Retina (tissue), 1 donor: Measurements from ENCODE around the gene SPATA2L.

Experiments used
- DNase-seq: peaks from one replicate; pipeline ENCODE4 v3.0.0-alpha.2; 2016

The SPATA2L gene

GRCh38 chr16:89727406-89728120 lies 26.1 kb upstream of the SPATA2L start:
- no peak for DNase-seq

DNA sequence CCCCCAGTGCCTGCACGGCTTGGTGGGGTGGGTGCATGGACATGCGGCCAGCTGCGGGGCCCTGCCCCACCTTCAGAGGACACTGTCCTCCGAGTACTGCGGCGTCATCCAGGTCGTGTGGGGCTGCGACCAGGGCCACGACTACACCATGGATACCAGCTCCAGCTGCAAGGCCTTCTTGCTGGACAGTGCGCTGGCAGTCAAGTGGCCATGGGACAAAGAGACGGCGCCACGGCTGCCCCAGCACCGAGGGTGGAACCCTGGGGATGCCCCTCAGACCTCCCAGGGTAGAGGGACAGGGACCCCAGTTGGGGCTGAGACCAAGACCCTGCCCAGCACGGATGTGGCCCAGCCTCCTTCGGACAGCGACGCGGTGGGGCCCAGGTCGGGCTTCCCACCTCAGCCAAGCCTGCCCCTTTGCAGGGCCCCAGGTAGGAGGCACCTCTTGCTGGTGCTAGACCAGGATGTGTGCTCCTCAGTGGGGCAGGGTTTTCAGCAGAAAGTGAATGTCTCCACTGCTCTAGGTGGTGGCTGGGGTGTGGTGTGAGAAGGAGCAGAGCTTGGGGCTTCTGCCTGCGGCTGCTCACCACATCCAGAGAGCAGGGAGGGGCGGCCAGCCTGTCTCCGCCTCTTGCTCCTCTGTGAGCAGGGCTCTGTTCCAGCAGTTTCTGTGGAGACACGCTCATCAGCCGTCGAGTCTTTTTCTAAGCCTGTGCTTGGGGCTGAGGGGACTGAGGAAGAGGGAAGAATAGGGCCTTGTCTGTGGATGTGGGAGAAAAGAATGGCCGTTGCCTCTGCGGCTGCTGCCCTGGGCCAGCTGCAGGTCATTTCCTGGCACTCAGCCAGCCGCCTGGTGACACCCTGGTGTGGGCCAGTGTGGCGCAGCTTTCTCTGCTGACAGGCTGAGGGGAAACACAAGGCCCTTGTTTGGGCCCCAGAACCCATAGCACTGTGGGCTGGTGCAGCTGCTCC lies 22.1 kb upstream of the SPATA2L start:
- DNase-seq: no peak

- DNase-seq: no peak
Observed at GRCh38 chr16:89722392-89723278, 21.1 kb upstream of the SPATA2L start.

DNA sequence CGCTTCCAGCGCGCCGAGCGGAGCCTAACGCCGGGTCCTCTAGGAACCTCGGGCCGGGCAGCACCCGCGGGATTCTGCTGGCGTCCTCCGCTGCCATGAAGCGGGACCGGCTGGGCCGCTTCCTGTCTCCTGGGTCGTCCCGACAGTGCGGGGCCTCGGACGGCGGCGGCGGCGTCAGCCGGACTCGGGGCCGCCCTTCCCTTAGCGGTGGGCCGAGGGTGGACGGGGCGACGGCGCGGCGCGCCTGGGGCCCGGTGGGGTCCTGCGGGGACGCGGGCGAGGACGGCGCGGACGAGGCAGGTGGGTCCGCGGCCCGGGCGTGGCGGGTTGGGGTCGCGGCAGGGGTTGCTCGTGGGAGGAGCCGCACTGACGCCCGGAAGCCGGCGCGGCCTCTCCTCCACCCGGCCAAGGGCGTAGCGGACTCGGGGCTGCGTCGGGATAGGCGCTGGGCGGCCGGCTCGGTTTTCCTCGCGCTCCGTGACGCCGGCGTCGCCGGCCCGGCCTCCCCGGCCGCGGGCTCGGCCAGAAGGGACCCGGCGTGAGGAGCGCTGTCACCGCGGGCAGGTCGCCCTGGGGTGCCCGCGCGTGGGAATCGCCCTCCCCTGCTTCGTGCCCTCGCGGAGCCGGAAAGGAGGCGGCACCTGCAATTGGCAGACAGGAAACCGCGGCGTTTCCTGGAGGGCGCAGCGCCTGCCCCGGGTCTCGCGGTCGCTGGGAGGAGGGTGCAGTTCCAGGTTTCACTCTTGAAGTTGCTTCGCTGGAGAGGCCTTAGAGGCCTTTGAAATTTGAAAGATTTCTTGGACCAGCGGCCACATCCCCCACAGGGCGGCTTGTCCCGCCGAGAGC lies 20.3 kb upstream of the SPATA2L start:
- DNase-seq: peak; percentile 59

DNA sequence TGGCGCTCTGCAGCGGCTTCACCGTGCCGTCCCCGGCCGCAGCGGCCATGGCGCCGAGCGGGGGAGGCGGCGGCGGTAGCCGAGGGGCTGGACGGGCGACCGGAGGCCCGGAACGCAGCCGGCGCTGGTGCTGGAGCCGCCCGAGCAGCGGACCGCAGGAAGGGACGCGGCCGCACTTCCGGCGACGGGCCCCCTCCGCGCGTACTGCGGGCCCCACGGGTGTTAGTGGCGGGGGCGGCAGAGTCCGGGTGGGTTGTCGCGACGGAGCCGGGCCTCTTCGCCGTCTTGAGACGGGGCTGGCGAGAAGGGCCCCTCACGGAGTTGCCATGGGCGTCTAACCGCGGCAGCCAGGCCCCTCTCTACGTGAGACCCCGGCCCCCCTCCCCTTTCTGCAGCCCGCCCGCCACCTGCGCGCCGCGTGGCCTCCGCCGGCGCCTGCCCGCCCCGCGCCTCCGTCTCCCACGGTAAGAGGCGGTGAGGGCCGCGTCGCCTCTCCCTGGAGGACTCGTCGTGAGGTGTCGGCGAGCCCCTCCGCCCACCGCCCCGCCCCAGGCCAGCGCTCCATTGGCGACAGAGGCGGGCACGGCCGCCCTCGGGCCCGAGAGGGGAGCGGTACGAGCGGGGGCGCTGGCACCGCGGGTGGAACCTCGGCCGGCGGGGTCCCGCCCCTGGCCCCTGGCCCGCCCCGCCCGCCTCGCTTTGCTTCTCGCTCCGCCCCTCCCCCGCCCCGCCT lies 19.5 kb upstream of the SPATA2L start, which contains the start of the genes VPS9D1 and ZNF276:
Gene VPS9D1, minus strand, starts transcription at position 86 of the 733 bp plus-strand sequence. Its CDS starts 37 bp downstream, at position 49.
Gene ZNF276, plus strand, starts transcription at position 725 of the 733 bp plus-strand sequence. CDS start 104 bp downstream, outside the sequence.
- DNase-seq: peak; percentile 93

DNA sequence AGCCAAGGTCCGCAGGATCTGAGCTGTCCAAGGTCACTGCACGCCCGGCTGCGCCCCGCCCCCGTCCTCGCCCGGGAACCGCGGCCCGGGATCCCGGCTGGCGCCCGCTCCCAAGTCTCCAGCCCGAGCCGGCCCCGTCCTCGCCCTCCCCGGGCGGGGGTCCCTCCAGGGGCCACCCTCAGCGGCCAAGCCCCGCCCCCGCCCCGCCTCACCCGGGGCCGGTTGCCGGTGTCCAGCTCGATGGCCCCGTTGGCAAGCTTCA lies 19.0 kb upstream of the SPATA2L start:
- no peak for DNase-seq

GRCh38 chr16:89717688-89718505 lies 16.4 kb upstream of the SPATA2L start:
- DNase-seq: no peak

GRCh38 chr16:89716916-89717687 lies 15.6 kb upstream of the SPATA2L start:
- no peak for DNase-seq

DNA sequence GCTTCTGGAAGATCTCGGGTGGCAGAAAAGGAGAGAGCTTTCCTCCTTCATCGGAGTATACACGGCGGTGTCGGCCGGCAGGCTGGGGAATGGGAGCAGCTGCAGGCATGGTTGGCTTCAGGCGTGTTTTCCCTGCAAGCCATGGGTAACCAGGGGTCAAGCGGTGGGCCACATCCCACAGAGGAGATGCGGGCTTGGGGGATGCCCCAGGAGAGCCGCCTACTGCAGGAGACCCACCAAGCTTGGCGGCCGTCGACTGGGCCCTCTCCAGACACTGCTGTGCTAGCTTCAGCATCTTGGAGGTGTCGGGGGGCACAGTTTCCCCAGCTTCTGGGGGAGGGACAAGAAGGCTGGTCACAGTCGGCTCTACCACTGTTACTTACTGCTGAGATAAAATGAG lies 15.0 kb upstream of the SPATA2L start:
- DNase-seq: no peak

- DNase-seq: no peak
Observed at GRCh38 chr16:89712274-89712781, 10.8 kb upstream of the SPATA2L start.

GRCh38 chr16:89711601-89712273 lies 10.2 kb upstream of the SPATA2L start:
- DNase-seq: peak; percentile 64

DNA sequence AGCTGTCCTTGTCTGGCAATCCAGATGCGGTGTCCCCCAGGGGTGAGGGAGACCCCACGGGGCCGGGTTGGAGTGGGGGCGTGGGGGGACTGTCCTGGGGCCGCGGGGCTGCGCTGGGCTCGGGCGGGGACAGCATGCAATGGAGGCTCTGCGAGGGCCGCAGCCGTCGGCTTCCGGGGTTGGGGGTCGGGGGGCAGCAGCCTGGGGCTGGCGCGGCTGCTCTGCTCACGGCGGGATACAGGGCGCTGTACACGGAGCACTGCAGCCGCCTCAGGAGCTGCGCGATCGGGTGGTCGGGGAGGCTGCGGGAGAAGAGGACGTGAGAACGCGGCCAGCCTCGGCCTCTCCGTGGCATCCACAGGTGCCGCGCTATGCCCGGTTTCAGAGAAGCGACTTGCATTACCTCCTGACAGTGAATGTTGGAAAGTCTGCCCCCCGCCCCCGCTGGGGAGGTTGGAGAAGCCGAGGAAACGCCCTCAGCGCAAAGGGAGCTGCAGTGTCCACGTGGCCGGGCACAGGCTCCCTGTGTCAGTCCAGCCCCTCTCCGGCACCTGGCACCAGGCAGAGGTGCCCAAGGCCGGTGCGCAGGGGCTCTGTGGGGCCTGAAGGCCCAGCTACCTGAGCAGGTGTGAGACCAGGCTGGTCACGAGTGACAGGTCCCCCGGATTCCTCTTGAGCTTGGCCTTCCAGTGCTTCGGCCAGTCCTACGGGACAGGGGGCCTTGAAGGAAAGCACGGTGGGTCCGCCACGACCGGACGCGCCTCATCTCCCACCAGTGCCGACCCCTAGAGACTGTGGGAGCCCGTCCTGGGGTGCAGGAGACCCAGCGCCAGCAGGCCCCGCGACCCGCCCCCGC lies 9.4 kb upstream of the SPATA2L start:
- no peak for DNase-seq

DNA sequence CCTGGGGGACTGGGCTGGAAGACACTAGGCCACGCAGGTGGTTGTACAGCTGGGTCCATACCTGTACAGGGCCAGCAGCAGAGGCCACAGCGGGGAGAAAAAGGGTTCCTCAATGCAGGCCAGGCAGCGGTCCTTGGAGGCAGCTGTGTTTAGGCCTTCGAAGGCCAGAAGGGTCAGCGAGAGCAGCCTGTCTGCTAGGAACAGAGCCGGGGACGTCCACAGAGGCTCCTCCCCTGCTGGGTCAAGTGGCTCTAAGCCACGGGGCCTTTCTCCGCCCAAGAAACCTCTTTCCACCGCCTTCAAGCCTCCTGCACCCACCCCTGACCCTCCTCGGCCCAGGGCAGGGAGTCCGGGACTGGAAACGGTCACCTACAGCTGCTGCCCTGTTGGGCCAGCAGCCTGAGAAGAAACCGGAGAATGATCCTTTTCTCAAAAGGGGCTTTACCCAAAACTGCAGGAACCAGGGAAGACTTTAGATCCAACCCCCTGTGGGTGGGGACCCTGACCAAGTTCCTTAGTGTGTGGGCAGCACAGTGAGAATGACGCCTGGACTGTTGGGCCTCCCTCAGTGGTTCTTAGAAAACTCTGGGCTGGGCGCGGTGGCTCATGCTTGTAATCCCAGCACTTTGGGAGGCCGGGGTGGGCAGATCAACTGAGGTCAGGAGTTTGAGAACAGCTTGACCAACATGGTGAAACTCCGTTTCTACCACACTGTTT lies 8.4 kb upstream of the SPATA2L start:
- DNase-seq: no peak

GRCh38 chr16:89709166-89709565 lies 7.7 kb upstream of the SPATA2L start:
- no peak for DNase-seq

DNA sequence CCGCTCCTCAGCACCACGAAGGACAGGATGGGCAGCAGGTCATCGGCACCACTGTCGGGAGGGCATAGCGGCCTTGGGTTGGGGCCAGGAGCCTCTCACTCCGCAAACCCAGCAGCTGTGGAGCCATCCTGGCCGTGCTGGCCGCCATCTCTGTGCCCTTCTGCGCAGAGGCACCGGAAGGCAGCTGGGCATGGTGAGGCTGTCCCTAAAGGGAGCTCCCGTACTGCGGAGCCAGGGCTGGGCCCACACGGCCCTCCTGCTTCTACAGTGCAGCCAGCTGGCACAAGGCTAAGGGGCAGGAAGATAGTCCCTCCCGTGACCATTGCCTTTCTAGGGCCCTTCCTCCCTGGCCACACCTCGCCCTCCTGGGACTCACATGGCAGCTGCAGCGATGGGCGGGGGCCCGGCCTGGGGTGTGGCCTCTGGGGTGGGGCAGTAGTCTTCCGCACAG lies 7.0 kb upstream of the SPATA2L start:
- no peak for DNase-seq

GRCh38 chr16:89707695-89708094 lies 6.2 kb upstream of the SPATA2L start:
- no peak for DNase-seq
